ENCODE results near the gene VKORC1.

- TF ChIP-seq CTCF (IDR thresholded peaks at IDR 0.05; ENCODE audit: low read depth, low read length, missing input control) (no peak), YY1 (IDR thresholded peaks at IDR 0.05) (no peak), REST (IDR thresholded peaks at IDR 0.05) (no peak), EGR1 (IDR thresholded peaks at IDR 0.05; ENCODE audit: low read depth in 2 of 2) (no peak), SP1 (IDR thresholded peaks at IDR 0.05) (no peak), TAF1 (conservative IDR thresholded peaks at IDR 0.05) (no peak), JUND (IDR thresholded peaks at IDR 0.05) (no peak), MAX (IDR thresholded peaks at IDR 0.05) (no peak), HNF4A (conservative IDR thresholded peaks at IDR 0.05) (no peak), FOXA1 (IDR thresholded peaks at IDR 0.05) (no peak), ATF3 (IDR thresholded peaks at IDR 0.05) (no peak), RAD21 (IDR thresholded peaks at IDR 0.05) (no peak), RXRA (IDR thresholded peaks at IDR 0.05) (no peak), ZBTB33 (IDR thresholded peaks at IDR 0.05) (no peak)
Measured at GRCh38 chr16:31080035-31080629, 14.5 kb downstream of the VKORC1 start.

All from liver (tissue), 3 donors.